A673 (cell line): ENCODE results near the gene GNAS-AS1.

Source experiments
- CTCF ChIP-seq: fragments of 300-800, 200-600 bp; sonication (generic); conservative IDR thresholded peaks from 2 replicates; pipeline ENCODE4 v1.5.1; 2017; ENCODE audit warnings: low read depth, mild to moderate bottlenecking, antibody characterized with exemption, low read length, moderate library complexity, mixed read lengths
- EZH2 ChIP-seq: fragments of 200-600 bp; sonication (generic); IDR thresholded peaks from 2 replicates; pipeline ENCODE4 v1.6.1; 2017; ENCODE audit warnings: borderline replicate concordance, low read depth, mild to moderate bottlenecking, mixed read lengths, antibody characterized with exemption, low read length; ENCODE audit not compliant: poor library complexity, severe bottlenecking

- TF ChIP-seq CTCF, result no peak
- TF ChIP-seq EZH2, result peak; percentile 61
Observed at GRCh38 chr20:58841539-58842264, 9.0 kb downstream of the GNAS-AS1 start.
